Neuronal stem cell (in vitro differentiated cells): ENCODE results near the gene PIGU.

Experiments used
- DNase-seq: peaks from one replicate; pipeline ENCODE4 v3.0.0-alpha.2; 2013; ENCODE audit warnings: low spot score
- H2AFZ ChIP-seq: one replicate; pipeline ENCODE4 v1.6.1; 2013; ENCODE audit warnings: mild to moderate bottlenecking, low read length, inconsistent platforms
- H2AK5ac ChIP-seq: 2 replicates; pipeline ENCODE4 v1.6.1; 2013; ENCODE audit warnings: low read depth, mild to moderate bottlenecking, inconsistent platforms, low read length, moderate library complexity, mixed read lengths
- H2BK120ac ChIP-seq: 2 replicates; pipeline ENCODE4 v1.6.1; 2013; ENCODE audit warnings: low read depth, mild to moderate bottlenecking, inconsistent platforms, low read length, moderate library complexity, mixed read lengths
- H2BK12ac ChIP-seq: one replicate; pipeline ENCODE4 v1.6.1; 2013; ENCODE audit warnings: low read length, inconsistent platforms
- H2BK15ac ChIP-seq: 2 replicates; pipeline ENCODE4 v1.6.1; 2013; ENCODE audit warnings: mild to moderate bottlenecking, low read length, inconsistent platforms, mixed read lengths
- H2BK5ac ChIP-seq: one replicate; pipeline ENCODE4 v1.6.1; 2013; ENCODE audit warnings: inconsistent platforms, mild to moderate bottlenecking, low read length, moderate library complexity
- H3K14ac ChIP-seq: one replicate; pipeline ENCODE4 v1.6.1; 2013; ENCODE audit warnings: low read length, inconsistent platforms
- H3K18ac ChIP-seq: 2 replicates; pipeline ENCODE4 v1.6.1; 2013; ENCODE audit warnings: low read length, inconsistent platforms
- H3K23ac ChIP-seq: 2 replicates; pipeline ENCODE4 v1.6.1; 2013; ENCODE audit warnings: low read depth, mild to moderate bottlenecking, mixed read lengths, low read length, inconsistent platforms; ENCODE audit not compliant: poor library complexity
- H3K27ac ChIP-seq: replicated peaks from 3 replicates; pipeline ENCODE4 v1.5.1; 2013; ENCODE audit warnings: low read length, inconsistent platforms
- H3K27me3 ChIP-seq, 3 experiments: 2 replicates each; pipeline ENCODE4 v1.6.1; 2013; ENCODE audit warnings: low read length in 3 of 3, mild to moderate bottlenecking in 2 of 3, inconsistent platforms in 1 of 3, low read depth in 1 of 3, mixed read lengths in 1 of 3, moderate library complexity in 1 of 3; ENCODE audit not compliant: control insufficient read depth in 3 of 3, insufficient read depth in 3 of 3
- H3K36me3 ChIP-seq, 2 donors: replicated peaks in 1 of 2; 2 replicates each; pipeline ENCODE4 v1.6.1; 2013; ENCODE audit warnings: low read length in 2 of 2; ENCODE audit not compliant: control insufficient read depth in 2 of 2, insufficient read depth in 2 of 2
- H3K4ac ChIP-seq: 2 replicates; pipeline ENCODE4 v1.6.1; 2013; ENCODE audit warnings: inconsistent platforms, mild to moderate bottlenecking, low read length, moderate library complexity
- H3K4me1 ChIP-seq, 2 donors: 1 replicate in 1 of 2; 2 replicates in 1 of 2; pipeline ENCODE4 v1.6.1; 2013; ENCODE audit warnings: low read length in 2 of 2, low read depth in 1 of 2; ENCODE audit not compliant: control insufficient read depth in 2 of 2, insufficient read depth in 1 of 2
- H3K4me2 ChIP-seq: one replicate; pipeline ENCODE4 v1.6.1; 2013; ENCODE audit warnings: mild to moderate bottlenecking, low read length, inconsistent platforms; ENCODE audit not compliant: insufficient read depth, poor library complexity, severe bottlenecking
- H3K4me3 ChIP-seq, 2 donors: 2 replicates each; pipeline ENCODE4 v1.5.1; 2013; ENCODE audit warnings: low read length in 2 of 2, mild to moderate bottlenecking in 2 of 2, inconsistent platforms in 1 of 2, moderate library complexity in 1 of 2
- H3K79me1 ChIP-seq: one replicate; pipeline ENCODE4 v1.6.1; 2013; ENCODE audit warnings: low read depth, mild to moderate bottlenecking, inconsistent platforms, low read length, moderate library complexity
- H3K9ac ChIP-seq: one replicate; pipeline ENCODE4 v1.6.1; 2013; ENCODE audit warnings: mild to moderate bottlenecking, low read depth, low read length, inconsistent platforms; ENCODE audit not compliant: poor library complexity
- H3K9me3 ChIP-seq, 2 donors: replicated peaks in 1 of 2; 2 replicates each; pipeline versions ENCODE3 to v1.6.1; 2013; ENCODE audit warnings: low read length in 2 of 2, mild to moderate bottlenecking in 2 of 2, inconsistent platforms in 1 of 2, low read depth in 1 of 2, mixed read lengths in 1 of 2, moderate library complexity in 1 of 2; ENCODE audit not compliant: control insufficient read depth in 2 of 2, insufficient read depth in 1 of 2
- H4K8ac ChIP-seq: one replicate; pipeline ENCODE4 v1.6.1; 2013; ENCODE audit warnings: low read depth, mild to moderate bottlenecking, inconsistent platforms, low read length, moderate library complexity
- H4K91ac ChIP-seq: one replicate; pipeline ENCODE4 v1.6.1; 2013; ENCODE audit warnings: low read length, low read depth, mild to moderate bottlenecking, inconsistent platforms; ENCODE audit not compliant: poor library complexity
- WGBS, 2 donors: extraction: QIAGEN DNeasy Blood & Tissue Kit; methylation state at CpG; one replicate each; pipeline ENCODE4 v1.1.7; 2013; ENCODE audit warnings: missing lambda C conversion rate in 2 of 2, mixed read lengths in 1 of 2; ENCODE audit not compliant: insufficient read length in 2 of 2, insufficient replicate concordance in 1 of 2; ENCODE audit errors: extremely low coverage in 2 of 2; 5-methylcytosine and 5-hydroxymethylcytosine counted together

Gene PIGU

GRCh38 chr20:34553366-34553867 lies 123.5 kb downstream of the PIGU start:
- no peak overlapping the region for H3K18ac ChIP-seq
- no peak overlapping the region for H2AK5ac ChIP-seq
- H2BK15ac ChIP-seq: no peak overlapping the region
- no peak overlapping the region for H2AFZ ChIP-seq
- H4K91ac ChIP-seq: no peak overlapping the region
- no peaks in the 10 kb centered on the region for H3K79me1 ChIP-seq
- no peak overlapping the region for H3K14ac ChIP-seq
- no peak overlapping the region for H3K27ac ChIP-seq
- peaks cover 0 to 2% of the 10 kb centered on the region in 2 donors for H3K9me3 ChIP-seq
- no peak overlapping the region for H3K23ac ChIP-seq
- no peak overlapping the region for H2BK120ac ChIP-seq
- H3K27me3 ChIP-seq: no peaks in the 10 kb centered on the region
- no peak overlapping the region for H2BK5ac ChIP-seq
- no peak overlapping the region for H3K4ac ChIP-seq
- no peak overlapping the region for H3K4me3 ChIP-seq
- no peak overlapping the region for H3K9ac ChIP-seq
- H3K4me1 ChIP-seq: peaks cover 0 to 4% of the 10 kb centered on the region in 2 donors
- no peak overlapping the region for H2BK12ac ChIP-seq
- no peak overlapping the region for H4K8ac ChIP-seq
- no CpG with 5 or more reads among the region's 4 CpGs for WGBS, 2 donors
- H3K36me3 ChIP-seq: peaks cover 0 to 2% of the 10 kb centered on the region in 2 donors
- no peak overlapping the region for H3K4me2 ChIP-seq
- DNase-seq: no peak

DNA sequence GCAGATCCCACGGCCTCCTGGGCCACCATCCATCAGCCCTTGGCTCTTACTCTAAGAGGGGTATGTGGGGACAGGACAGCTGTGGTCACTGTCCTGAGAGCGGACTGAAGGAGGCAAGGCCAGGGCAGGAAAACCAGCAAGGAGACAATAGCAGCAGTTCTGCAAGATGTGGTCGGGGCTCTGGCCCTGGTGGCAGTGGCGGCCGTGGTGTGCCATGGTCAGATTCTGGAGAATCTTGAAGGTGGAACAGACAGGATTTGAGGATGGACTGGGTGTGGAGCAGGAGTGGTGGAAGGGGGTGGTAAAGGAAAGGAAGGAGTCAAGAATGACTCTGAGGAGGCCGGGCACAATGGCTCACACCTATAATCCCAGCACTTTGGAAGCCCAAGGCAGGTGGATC lies 124.3 kb downstream of the PIGU start:
- Histone ChIP-seq H3K9ac (no peak overlapping the region), H2AK5ac (no peak overlapping the region)

GRCh38 chr20:34549929-34550305 lies 127.0 kb downstream of the PIGU start:
- WGBS, 2 donors: no CpG with 5 or more reads among the region's 13 CpGs
- H3K14ac ChIP-seq: peak overlapping the region; percentile 1
- H3K4ac ChIP-seq: no peak overlapping the region

More for the DNA sequence above, 124.3 kb downstream of the PIGU start:
- no CpG with 5 or more reads among the region's 6 CpGs for WGBS, 2 donors
- Histone ChIP-seq H4K91ac (no peak overlapping the region), H3K79me1 (no peaks in the 10 kb centered on the region), H3K14ac (peak overlapping the region; percentile 56), H3K27me3 (no peaks in the 10 kb centered on the region), H2BK5ac (no peak overlapping the region), H4K8ac (no peak overlapping the region), H3K4me1 (peaks cover 0 to 2% of the 10 kb centered on the region in 2 donors), H2BK12ac (no peak overlapping the region), H3K4me2 (no peak overlapping the region), H3K23ac (no peak overlapping the region), H3K4me3 (no peak overlapping the region), H3K9me3 (peaks cover 0 to 2% of the 10 kb centered on the region in 2 donors), H2AFZ (no peak overlapping the region), H3K18ac (peak overlapping the region; percentile 31), H3K36me3 (no peaks in the 10 kb centered on the region), H2BK120ac (no peak overlapping the region), H2BK15ac (no peak overlapping the region), H3K27ac (no peak overlapping the region), H3K4ac (no peak overlapping the region)
- DNase-seq: no peak

GRCh38 chr20:34549291-34549928 lies 127.5 kb downstream of the PIGU start:
- Histone ChIP-seq H3K9ac (no peak overlapping the region), H3K27me3 (no peaks in the 10 kb centered on the region), H2BK12ac (no peak overlapping the region), H3K18ac (no peak overlapping the region), H3K4me2 (no peak overlapping the region), H3K4me1 (peaks cover 0 to 5% of the 10 kb centered on the region in 2 donors), H2BK5ac (no peak overlapping the region), H3K4me3 (no peak overlapping the region), H2AFZ (no peak overlapping the region), H3K4ac (no peak overlapping the region), H3K27ac (no peak overlapping the region), H2AK5ac (no peak overlapping the region), H3K36me3 (no peaks in the 10 kb centered on the region), H3K14ac (no peak overlapping the region), H2BK120ac (no peak overlapping the region), H4K8ac (no peak overlapping the region), H4K91ac (no peak overlapping the region), H3K9me3 (peaks cover 0 to 2% of the 10 kb centered on the region in 2 donors), H3K79me1 (no peaks in the 10 kb centered on the region), H2BK15ac (no peak overlapping the region), H3K23ac (no peak overlapping the region)
- WGBS, 2 donors: no CpG with 5 or more reads among the region's 20 CpGs
- no peak for DNase-seq

More at GRCh38 chr20:34549929-34550305, 127.0 kb downstream of the PIGU start:
- peak overlapping the region; percentile 9 for H4K91ac ChIP-seq
- no peaks in the 10 kb centered on the region for H3K79me1 ChIP-seq
- no peak overlapping the region for H2BK120ac ChIP-seq
- no peak overlapping the region for H2BK12ac ChIP-seq
- H3K9ac ChIP-seq: no peak overlapping the region
- peaks cover 0 to 2% of the 10 kb centered on the region in 2 donors for H3K4me1 ChIP-seq
- no peak overlapping the region for H2BK5ac ChIP-seq
- H3K36me3 ChIP-seq: no peaks in the 10 kb centered on the region
- H4K8ac ChIP-seq: no peak overlapping the region
- H2BK15ac ChIP-seq: no peak overlapping the region
- H2AK5ac ChIP-seq: no peak overlapping the region
- peaks cover 0 to 2% of the 10 kb centered on the region in 2 donors for H3K9me3 ChIP-seq
- no peak overlapping the region for H2AFZ ChIP-seq
- no peak overlapping the region for H3K23ac ChIP-seq
- no peaks in the 10 kb centered on the region for H3K27me3 ChIP-seq
- no peak for DNase-seq
- no peak overlapping the region for H3K27ac ChIP-seq
- peak overlapping the region; percentile 15 for H3K18ac ChIP-seq
- no peak overlapping the region for H3K4me2 ChIP-seq
- no peak overlapping the region for H3K4me3 ChIP-seq
